ENCODE data around the gene VAMP3.

Gene VAMP3, protein sequence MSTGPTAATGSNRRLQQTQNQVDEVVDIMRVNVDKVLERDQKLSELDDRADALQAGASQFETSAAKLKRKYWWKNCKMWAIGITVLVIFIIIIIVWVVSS

GRCh38 chr1:7770997-7771822 lies at the start of gene VAMP3:
Gene VAMP3, plus strand, starts transcription at chr1:7771296. Its CDS starts 88 bp downstream, at chr1:7771384.
- DNase-seq, result peak; percentile 62

- no peak for DNase-seq
Measured at GRCh38 chr1:7721940-7722669, 49.0 kb upstream of the VAMP3 start.

- DNase-seq, result no peak
Measured at GRCh38 chr1:7722670-7723012, 48.5 kb upstream of the VAMP3 start.

DNA sequence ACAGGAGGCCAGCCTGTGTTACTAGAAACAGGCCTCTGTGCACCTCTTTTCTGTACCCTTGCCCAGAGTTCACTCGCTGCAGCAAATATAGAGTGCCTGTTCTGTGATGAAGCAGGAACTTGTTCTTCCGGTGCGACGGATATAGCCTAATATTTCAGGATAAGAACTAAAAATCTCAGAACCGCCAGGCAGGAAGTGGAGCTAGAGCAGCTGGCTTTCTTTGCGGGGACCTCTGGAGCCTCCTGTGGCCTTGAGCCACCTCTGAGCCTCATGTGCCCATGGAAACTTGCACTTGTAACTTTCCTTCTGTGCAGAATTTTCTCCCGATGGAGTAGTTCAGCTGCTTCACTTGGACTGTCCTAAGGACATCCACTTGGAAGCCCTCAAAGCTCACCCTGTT lies 44.5 kb upstream of the VAMP3 start:
- DNase-seq, result no peak

- no peak for DNase-seq
Measured at GRCh38 chr1:7727809-7728471, 43.2 kb upstream of the VAMP3 start.

DNA sequence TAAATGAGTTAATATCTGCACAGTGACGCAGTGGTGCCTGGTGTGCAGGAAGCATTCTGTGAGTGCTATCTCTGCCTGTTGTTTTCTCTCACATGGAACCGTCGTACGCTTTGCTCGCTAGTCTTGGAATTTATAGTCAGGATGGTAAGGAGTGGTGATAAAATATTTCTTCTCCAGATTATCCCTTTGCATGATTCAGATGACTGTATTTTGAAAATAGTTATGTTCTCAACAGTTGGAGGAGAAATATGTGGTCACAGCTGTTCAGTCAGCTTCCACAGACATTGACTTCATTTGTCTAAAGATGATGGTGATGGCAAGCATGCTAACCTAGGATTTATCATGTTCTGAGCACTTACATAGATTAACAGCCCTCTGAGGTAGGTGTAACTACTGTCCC lies 41.3 kb upstream of the VAMP3 start:
- DNase-seq, result no peak

- no peak for DNase-seq
Measured at GRCh38 chr1:7732331-7732730, 38.8 kb upstream of the VAMP3 start.

- no peak for DNase-seq
Measured at GRCh38 chr1:7733276-7733675, 37.8 kb upstream of the VAMP3 start.

GRCh38 chr1:7738044-7738443 lies 33.1 kb upstream of the VAMP3 start:
- DNase-seq, result no peak

GRCh38 chr1:7743346-7743745 lies 27.8 kb upstream of the VAMP3 start:
- no peak for DNase-seq

GRCh38 chr1:7744882-7745281 lies 26.2 kb upstream of the VAMP3 start:
- DNase-seq, result no peak

DNA sequence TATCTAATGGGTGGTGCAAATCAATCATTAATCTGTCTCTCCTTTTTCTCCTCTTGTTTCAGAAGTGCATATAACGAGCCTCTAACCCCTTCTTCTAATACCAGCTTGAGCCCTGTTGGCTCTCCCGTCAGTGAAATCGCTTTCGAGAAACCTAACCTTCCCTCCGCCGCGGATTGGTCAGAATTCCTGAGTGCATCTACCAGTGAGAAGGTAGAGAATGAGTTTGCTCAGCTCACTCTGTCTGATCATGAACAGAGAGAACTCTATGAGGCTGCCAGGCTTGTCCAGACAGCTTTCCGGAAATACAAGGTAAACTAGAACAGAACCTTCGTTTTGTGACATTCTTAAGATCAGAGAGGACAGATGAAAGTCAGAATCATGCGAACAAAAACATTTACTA lies 25.3 kb upstream of the VAMP3 start:
- DNase-seq, result no peak

- DNase-seq, result no peak
Measured at GRCh38 chr1:7747605-7748004, 23.5 kb upstream of the VAMP3 start.

GRCh38 chr1:7749126-7749525 lies 22.0 kb upstream of the VAMP3 start:
- no peak for DNase-seq

DNA sequence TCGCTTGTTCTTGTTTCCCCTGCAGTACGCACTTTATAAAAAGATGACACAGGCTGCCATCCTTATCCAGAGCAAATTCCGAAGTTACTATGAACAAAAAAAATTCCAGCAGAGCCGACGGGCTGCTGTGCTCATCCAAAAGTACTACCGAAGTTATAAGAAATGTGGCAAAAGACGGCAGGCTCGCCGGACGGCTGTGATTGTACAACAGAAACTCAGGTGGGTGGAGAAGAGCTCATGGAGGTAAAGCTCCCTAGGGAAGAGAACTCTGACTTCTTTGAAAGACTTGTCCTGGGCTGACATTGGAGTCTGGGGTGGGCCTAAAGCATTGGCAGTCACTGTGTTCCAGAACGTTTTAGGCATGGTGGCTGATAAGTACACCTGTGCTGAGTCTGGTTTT lies 19.9 kb upstream of the VAMP3 start:
- no peak for DNase-seq

DNA sequence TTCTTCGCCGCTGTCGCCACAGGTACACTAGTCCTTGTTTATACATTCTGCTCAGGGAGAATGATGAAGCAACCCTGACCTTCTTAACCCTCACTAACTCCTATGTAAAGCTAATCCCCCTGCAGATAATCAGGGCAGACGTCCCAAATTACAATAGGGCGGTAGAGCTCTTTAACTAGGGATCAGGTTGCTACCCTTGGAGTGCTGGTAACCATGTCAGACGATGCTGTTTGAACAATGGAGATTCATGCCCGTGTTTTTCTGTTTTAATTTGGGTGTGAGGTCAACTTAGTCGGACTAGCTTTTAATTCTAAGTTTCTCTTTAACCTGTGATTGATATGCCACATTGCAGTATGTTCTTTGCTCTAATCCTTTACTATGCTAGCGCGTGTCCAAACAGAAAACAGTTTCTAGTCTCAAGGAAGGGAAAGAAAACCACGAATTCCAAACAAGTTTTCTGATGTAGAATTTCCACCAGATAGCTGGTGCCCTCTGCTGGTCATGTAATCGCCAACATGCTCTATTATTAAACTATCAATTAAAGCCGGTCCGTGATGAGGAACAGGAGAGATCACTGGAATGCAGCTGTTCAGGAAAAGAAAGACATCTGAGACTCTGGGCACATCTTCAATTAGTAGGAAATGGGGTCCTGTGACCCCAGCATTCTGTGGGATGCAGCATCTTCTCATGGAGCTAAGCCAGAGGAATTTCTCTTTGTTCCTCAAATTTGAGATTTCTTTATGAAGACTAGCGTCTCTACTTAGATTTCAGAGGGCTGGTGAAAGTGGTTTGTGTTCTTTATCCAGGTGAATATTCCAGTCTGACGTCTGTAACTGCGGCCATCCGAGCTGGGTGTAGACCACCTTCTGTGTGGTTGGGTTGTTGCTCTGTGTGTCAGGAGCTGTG lies 18.3 kb upstream of the VAMP3 start:
- DNase-seq, result peak; percentile 66

DNA sequence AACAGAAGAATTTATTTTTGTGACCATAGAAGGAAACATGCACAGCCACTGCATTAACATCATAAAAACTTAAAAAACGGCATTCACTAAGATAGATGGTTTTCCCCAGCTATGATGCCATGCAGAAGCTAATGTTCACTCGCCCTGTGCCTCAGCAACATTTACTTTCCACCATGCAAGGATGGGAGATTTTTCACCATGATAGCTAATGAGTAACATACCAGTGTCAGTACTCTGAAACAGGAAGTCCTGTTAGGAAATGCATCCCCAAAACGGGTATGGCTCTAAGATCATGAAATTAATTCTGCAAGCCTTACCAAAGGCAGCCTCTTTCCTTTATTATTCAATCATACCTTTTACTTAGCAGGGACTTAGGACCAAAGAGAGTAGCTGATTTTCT lies 17.5 kb upstream of the VAMP3 start:
- no peak for DNase-seq

- no peak for DNase-seq
Measured at GRCh38 chr1:7754234-7754633, 16.9 kb upstream of the VAMP3 start.

GRCh38 chr1:7755448-7755847 lies 15.6 kb upstream of the VAMP3 start:
- DNase-seq, result peak; percentile 10

DNA sequence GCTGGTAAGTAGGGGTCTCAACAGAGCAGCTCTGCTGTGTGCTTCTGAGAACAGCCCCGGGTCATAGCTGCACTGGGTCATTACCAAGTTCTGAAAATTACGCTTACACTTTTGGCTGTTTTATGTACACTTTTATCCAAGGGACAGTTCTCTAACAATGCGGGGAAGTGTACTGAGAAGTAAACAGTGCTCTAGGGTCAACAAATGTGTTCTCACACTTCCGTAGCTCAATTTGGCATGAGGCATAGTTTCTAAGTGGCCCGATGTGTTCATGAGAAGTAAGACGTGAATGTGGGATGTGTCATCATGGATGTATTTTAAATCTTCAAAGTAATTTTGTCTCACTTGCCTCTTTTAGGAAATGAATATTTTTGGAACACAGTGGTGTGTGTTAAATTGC lies 10.9 kb upstream of the VAMP3 start:
- DNase-seq, result no peak

DNA sequence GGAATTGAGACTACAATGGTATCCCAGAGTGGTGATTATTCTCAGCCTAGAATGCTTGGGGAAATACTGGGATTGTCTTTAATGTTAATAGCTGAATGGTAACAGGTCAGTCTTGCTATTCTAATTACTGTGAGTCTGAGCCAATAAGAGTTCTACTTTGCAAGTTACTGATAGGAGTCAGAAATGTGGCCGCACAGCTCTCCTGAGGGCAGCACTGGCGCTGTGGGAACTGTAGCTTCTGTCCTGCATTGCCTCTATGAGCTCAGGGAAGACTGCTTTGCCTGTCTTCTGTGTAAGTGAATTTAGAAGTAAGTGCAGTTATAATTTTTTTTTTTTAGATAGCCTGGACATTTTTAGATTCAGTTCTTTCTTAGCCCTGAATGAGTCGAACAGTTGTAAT lies 10.0 kb upstream of the VAMP3 start:
- DNase-seq, result no peak

GRCh38 chr1:7767176-7767575 lies 3.9 kb upstream of the VAMP3 start:
- DNase-seq, result no peak

DNA sequence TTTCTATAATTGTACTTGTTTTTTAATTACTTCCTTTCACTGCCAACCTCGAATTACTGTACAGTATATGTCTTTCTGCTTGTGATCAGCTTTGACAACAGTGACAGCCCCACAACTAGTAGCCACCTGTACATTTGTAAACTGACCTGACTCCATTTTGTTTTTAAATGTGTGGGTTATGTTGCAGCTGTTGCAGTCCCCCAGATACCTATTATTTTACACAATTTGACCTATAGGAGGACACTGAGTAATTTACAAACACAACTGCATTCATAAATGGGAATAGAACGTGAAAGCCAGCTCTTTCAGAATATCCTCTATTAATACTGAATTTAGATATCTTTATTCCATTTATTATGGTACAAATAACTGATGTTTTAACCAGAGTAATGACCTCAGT lies 2.5 kb upstream of the VAMP3 start:
- DNase-seq, result peak; percentile 51
